ENCODE results near the gene MRPL20.

- no peak for TF ChIP-seq SUZ12 (IDR thresholded peaks at IDR 0.05; ENCODE audit: extremely low read depth, insufficient read depth, insufficient read length)
- no peak for TF ChIP-seq ZNF274 (IDR thresholded peaks at IDR 0.05; ENCODE audit: low read depth, low read length)
- no peak for TF ChIP-seq YY1 (IDR thresholded peaks at IDR 0.05; ENCODE audit: insufficient read depth, insufficient read length)
Observed at GRCh38 chr1:1377540-1378205, 29.4 kb downstream of the MRPL20 start.
